Astrocyte of the cerebellum (primary cell): ENCODE measurements around the gene TBC1D22B.

Experiments used
- DNase-seq: peaks from one replicate; pipeline ENCODE4 v3.0.0-alpha.2; 2011; ENCODE audit warnings: low read depth
- H3K4me3 ChIP-seq: 2 replicates; pipeline ENCODE4 v1.5.1; 2011; ENCODE audit warnings: mild to moderate bottlenecking, low read depth, low read length, moderate library complexity
- CTCF ChIP-seq: IDR thresholded peaks from 2 replicates; pipeline ENCODE4 v1.5.1; 2012; ENCODE audit warnings: low read length, low read depth, moderate library complexity, mild to moderate bottlenecking; ENCODE audit errors: missing control alignments
- in situ Hi-C: cut with HindIII; loops from 2 replicates; pipeline ENCODE4 v1.10.0; 2017; ENCODE audit warnings: low sequenced_read_pairs

TBC1D22B gene

GRCh38 chr6:37230104-37230503, 27.5 kb upstream of the TBC1D22B start:
- H3K4me3 ChIP-seq, result no peak overlapping the region
- no peak for TF ChIP-seq CTCF
- in situ Hi-C loops, result no loop called here
- no peak for DNase-seq

- TF ChIP-seq CTCF, result no peak
- H3K4me3 ChIP-seq, result no peak overlapping the region
- DNase-seq, result no peak
Observed at GRCh38 chr6:37232430-37233017, 25.0 kb upstream of the TBC1D22B start.

GRCh38 chr6:37233541-37233940, 24.0 kb upstream of the TBC1D22B start:
- TF ChIP-seq CTCF, result no peak
- in situ Hi-C loops, result no loop called here
- no peak overlapping the region for H3K4me3 ChIP-seq
- no peak for DNase-seq

More at GRCh38 chr6:37232430-37233017, 25.0 kb upstream of the TBC1D22B start:
- in situ Hi-C loops, result no loop called here

GRCh38 chr6:37236921-37237320, 20.7 kb upstream of the TBC1D22B start:
- DNase-seq, result no peak
- in situ Hi-C loops, result no loop called here
- H3K4me3 ChIP-seq, result no peak overlapping the region
- no peak for TF ChIP-seq CTCF

- in situ Hi-C loops, result no loop called here
- no peak overlapping the region for H3K4me3 ChIP-seq
- no peak for TF ChIP-seq CTCF
- no peak for DNase-seq
Observed at GRCh38 chr6:37237789-37238188, 19.8 kb upstream of the TBC1D22B start.

- DNase-seq, result no peak
- in situ Hi-C loops, result no loop called here
- TF ChIP-seq CTCF, result no peak
- no peak overlapping the region for H3K4me3 ChIP-seq
Observed at GRCh38 chr6:37238381-37238780, 19.2 kb upstream of the TBC1D22B start.
